ENCODE data around the gene SUN2. TPM values are rescaled to one million over a fixed set of nuclear protein-coding genes. Genes with fewer than 3 reads are reported as not detected.

The SUN2 gene
- total and polyA plus RNA-seq, 2 of the 8 experiments (the other 6 are each of a cell fraction or from before 2014, with no cell fraction given) = 5.1 to 10.5 TPM

GRCh38 chr22:38715852-38716251, 39.9 kb downstream of the SUN2 start:
- Histone ChIP-seq H3K79me1 (ENCODE audit: low read depth, low read length) (peaks cover 20% of the 10 kb centered on the region), H2BK120ac (replicated peaks; ENCODE audit: low read depth, low read length) (no peak overlapping the region), H3K79me2 (ENCODE audit: control insufficient read depth in 1 of 2, insufficient read depth in 2 of 2, low read length in 2 of 2) (peaks cover 3 to 50% of the 10 kb centered on the region in 2 experiments), H3K27ac (ENCODE audit: low read depth, low read length) (0 out of 2 replicates have a peak overlapping the region, but pooled peaks have one; percentile 15), H3K9me3 (ENCODE audit: insufficient read depth in 2 of 2, low read depth in 1 of 2, low read length in 1 of 2) (no peaks in the 10 kb centered on the region), H4K8ac (ENCODE audit: extremely low read depth, insufficient read depth, low read length) (no peak overlapping the region), H3K36me3 (ENCODE audit: control insufficient read depth in 2 of 4, insufficient read depth in 4 of 4, low read length in 3 of 4) (peaks cover 4 to 39% (median 18%) of the 10 kb centered on the region in 4 experiments; a peak in 6 of 8 replicates), H3K23me2 (ENCODE audit: low read depth, low read length) (no peaks in the 10 kb centered on the region), H3K4me2 (ENCODE audit: insufficient read depth in 1 of 2, low read depth in 2 of 2, low read length in 2 of 2) (no peak overlapping the region), H4K20me1 (replicated peaks in 1 of 2; ENCODE audit: control insufficient read depth in 1 of 2, insufficient read depth in 2 of 2, low read length in 2 of 2) (peaks cover 5 to 24% of the 10 kb centered on the region in 2 experiments), H4K91ac (replicated peaks; ENCODE audit: insufficient read length, low read length) (peak overlapping the region; percentile 54), H3K4me3 (ENCODE audit: extremely low read depth in 1 of 4, insufficient read depth in 2 of 4, low read depth in 3 of 4, low read length in 4 of 4) (no peak overlapping the region), H2AFZ (ENCODE audit: low read length) (no peak overlapping the region), H3K27me3 (replicated peaks in 1 of 4; ENCODE audit: control insufficient read depth in 3 of 4, extremely low read depth in 1 of 4, insufficient read depth in 3 of 4, low read length in 3 of 4) (no peaks in the 10 kb centered on the region), H3K9ac (replicated peaks in 1 of 4; ENCODE audit: extremely low read depth in 1 of 4, low read depth in 3 of 4, low read length in 3 of 4) (no peak overlapping the region), H3K23ac (ENCODE audit: insufficient read length) (no peak overlapping the region), H2BK20ac (ENCODE audit: low read length) (no peak overlapping the region), H2AK5ac (ENCODE audit: low read depth, low read length) (no peak overlapping the region), H2BK15ac (ENCODE audit: low read length) (0 out of 2 replicates have a peak overlapping the region, but pooled peaks have one; percentile 13), H4K5ac (ENCODE audit: insufficient read length, low read depth, low read length) (no peak overlapping the region), H3K14ac (ENCODE audit: insufficient read length) (no peak overlapping the region), H2BK5ac (ENCODE audit: low read depth, low read length) (peak overlapping the region; percentile 73), H3K56ac (replicated peaks; ENCODE audit: insufficient read length, low read depth, low read length) (no peak overlapping the region), H3K4ac (replicated peaks; ENCODE audit: insufficient read length, low read depth, low read length) (peak overlapping the region; percentile 87), H3K4me1 (replicated peaks in 1 of 4; ENCODE audit: control insufficient read depth in 3 of 4, insufficient read depth in 4 of 4, low read length in 3 of 4) (peaks cover 4 to 10% (median 6%) of the 10 kb centered on the region in 4 experiments), H2BK12ac (ENCODE audit: low read depth, low read length) (no peak overlapping the region), H3K18ac (ENCODE audit: extremely low read depth, low read length) (peak overlapping the region; percentile 19; the same call in 1 of the 2 replicates)
- CTCF ChIA-PET (ENCODE audit: partially characterized antibody) = interaction anchor here (1.4 to 5.1 kb wide), 5 partner anchors 10 to 153 kb away, joined by 3 to 26 read pairs (median 6); partner anchors contain the start of gene TOMM22
- no peak for DNase-seq (ENCODE audit: low read depth in 1 of 2, low spot score in 2 of 2)
- 96% methylated on average over 15 of the region's 15 CpGs; no CpG with 5 or more reads in 1 of the 2 experiments for WGBS, 2 experiments (ENCODE audit: extremely low coverage in 1 of 2, insufficient coverage in 1 of 2, insufficient read length in 1 of 2, insufficient replicate concordance in 2 of 2, low coverage in 1 of 2, low lambda C conversion rate in 2 of 2, missing lambda C conversion rate in 1 of 2)
- no peak for FAIRE-seq
- POLR2A ChIA-PET (ENCODE audit: partially characterized antibody) = interaction anchor here (0.8 to 5.1 kb wide), 8 partner anchors 9 to 33 kb away, joined by 3 to 39 read pairs (median 3); partner anchors contain the start of genes GTPBP1 and TOMM22
- TF ChIP-seq EZH2 (IDR thresholded peaks at IDR 0.05; ENCODE audit: low read depth, low read length, severe bottlenecking) (no peak), BACH1 (IDR thresholded peaks at IDR 0.05; ENCODE audit: low read length) (no peak), JUND (IDR thresholded peaks at IDR 0.05; ENCODE audit: low read length) (no peak)
